B cell (primary cell): ENCODE data around the gene TUNAR. TPM values are rescaled to one million over a fixed set of nuclear protein-coding genes. Genes with fewer than 3 reads are reported as not detected.

Experiments used
- ATAC-seq: fragments of 200-7000 bp; cut with Tn5 transposase; one replicate; pipeline ENCODE4 v1.10.0; 2021; ENCODE audit warnings: low read depth, mild to moderate bottlenecking, moderate number of reproducible peaks, moderate library complexity
- CTCF ChIA-PET: fragments of 350-600 bp; sonication (Branson Sonifier 250); formaldehyde crosslinking; loops from one replicate; lab custom pipeline; 2021; ENCODE audit warnings: antibody characterized with exemption, inconsistent platforms; lab: Charles Lee
- POLR2A ChIA-PET: fragments of 350-600 bp; sonication (Branson Sonifier 250); formaldehyde crosslinking; loops from one replicate; lab custom pipeline; 2021; ENCODE audit warnings: antibody characterized with exemption; lab: Charles Lee
- DNase-seq: peaks from one replicate; pipeline ENCODE4 v3.0.0; 2013
- H2AFZ ChIP-seq: 2 replicates; pipeline ENCODE4 v1.6.1; 2012; ENCODE audit warnings: mild to moderate bottlenecking, low read depth, low read length; ENCODE audit not compliant: insufficient read depth, poor library complexity, severe bottlenecking
- H3K27ac ChIP-seq, 2 donors: 1 replicate in 1 of 2; 2 replicates in 1 of 2; pipeline ENCODE4 v1.5.1; 2012 to 2013; ENCODE audit warnings: low read length in 2 of 2, mild to moderate bottlenecking in 2 of 2, moderate library complexity in 1 of 2
- H3K27me3 ChIP-seq, 4 experiments: fragments of 200-600 bp in 1 of 4; sonication (generic) in 1 of 4; replicated peaks in 1 of 4; 1 replicate in 2 of 4; 2 replicates in 2 of 4; pipeline versions ENCODE4 v1.6.1 to v1.7.0; 2013 to 2016; ENCODE audit warnings: low read length in 3 of 4, mild to moderate bottlenecking in 2 of 4, mixed read lengths in 1 of 4, moderate library complexity in 1 of 4; ENCODE audit not compliant: insufficient read depth in 4 of 4, control insufficient read depth in 3 of 4; ENCODE audit errors: control extremely low read depth in 1 of 4
- H3K36me3 ChIP-seq, 2 experiments: replicated peaks in 1 of 2; 1 replicate in 1 of 2; 2 replicates in 1 of 2; pipeline versions ENCODE4 v1.6.1 to v1.7.1; 2013; ENCODE audit warnings: low read length in 1 of 2; ENCODE audit not compliant: insufficient read depth in 2 of 2, control insufficient read depth in 1 of 2; ENCODE audit errors: control extremely low read depth in 1 of 2, extremely low read depth in 1 of 2
- H3K4me1 ChIP-seq, 2 donors: fragments of 200-600 bp in 1 of 2; sonication (generic) in 1 of 2; 1 replicate in 1 of 2; 2 replicates in 1 of 2; pipeline versions ENCODE4 v1.5.1 to v1.6.1; 2013 to 2017; ENCODE audit warnings: low read length in 2 of 2; ENCODE audit not compliant: control insufficient read depth in 2 of 2, insufficient read depth in 2 of 2
- H3K4me2 ChIP-seq: replicated peaks from 2 replicates; pipeline ENCODE3; 2012; ENCODE audit warnings: mild to moderate bottlenecking, low read depth, low read length; ENCODE audit not compliant: poor library complexity, severe bottlenecking
- H3K4me3 ChIP-seq, 5 experiments: fragments of 200-600 bp in 1 of 5; sonication (generic) in 1 of 5; 1 replicate in 3 of 5; 2 replicates in 2 of 5; pipeline versions ENCODE4 v1.5.1 to v1.7.0; 2011 to 2016; ENCODE audit warnings: low read length in 4 of 5, mild to moderate bottlenecking in 4 of 5, low read depth in 2 of 5, control low read depth in 1 of 5, moderate library complexity in 1 of 5; ENCODE audit not compliant: insufficient read depth in 1 of 5; ENCODE audit errors: control extremely low read depth in 1 of 5, extremely low read depth in 1 of 5
- H3K79me2 ChIP-seq: fragments of 200-600 bp; sonication (generic); one replicate; pipeline ENCODE4 v1.6.0; 2016; ENCODE audit warnings: low read length; ENCODE audit not compliant: control insufficient read depth, insufficient read depth
- H3K9ac ChIP-seq: fragments of 200-600 bp; sonication (generic); 2 replicates; pipeline ENCODE4 v1.6.1; 2017; ENCODE audit warnings: mild to moderate bottlenecking, low read length, moderate library complexity
- H3K9me3 ChIP-seq, 3 donors: one replicate each; pipeline versions ENCODE4 v1.6.1 to v1.7.1; 2013; ENCODE audit warnings: low read length in 2 of 3; ENCODE audit not compliant: control insufficient read depth in 2 of 3, insufficient read depth in 1 of 3; ENCODE audit errors: control extremely low read depth in 1 of 3
- H4K20me1 ChIP-seq: 2 replicates; pipeline ENCODE4 v1.6.0; 2012; ENCODE audit warnings: mild to moderate bottlenecking, low read length; ENCODE audit not compliant: insufficient read depth, control insufficient read depth, poor library complexity, severe bottlenecking
- H3K27ac Mint-ChIP-seq: one replicate; pipeline ENCODE4 v1.8.0; 2021; ENCODE audit warnings: mixed read lengths
- H3K27me3 Mint-ChIP-seq: one replicate; pipeline ENCODE4 v1.8.0; 2021; ENCODE audit warnings: mixed read lengths
- H3K4me1 Mint-ChIP-seq: one replicate; pipeline ENCODE4 v1.8.0; 2021; ENCODE audit warnings: mixed read lengths
- H3K4me3 Mint-ChIP-seq: one replicate; pipeline ENCODE4 v1.8.0; 2021; ENCODE audit warnings: mixed read lengths
- H3K9me3 Mint-ChIP-seq: one replicate; pipeline ENCODE4 v1.8.0; 2022; ENCODE audit warnings: mixed read lengths; ENCODE audit not compliant: insufficient read depth
- EZH2 ChIP-seq: IDR thresholded peaks from 2 replicates; pipeline ENCODE4 v1.6.1; 2012; ENCODE audit warnings: borderline replicate concordance, low read depth, mild to moderate bottlenecking, moderate library complexity, low read length; ENCODE audit not compliant: insufficient read depth, poor library complexity, severe bottlenecking
- WGBS: methylation state at CpG from one replicate; pipeline ENCODE4 v1.1.5; 2013; ENCODE audit warnings: missing lambda C conversion rate; ENCODE audit not compliant: insufficient coverage; 5-methylcytosine and 5-hydroxymethylcytosine counted together
- intact Hi-C: fragments of 100-400 bp; cut with micrococcal nuclease; formaldehyde crosslinking; loops from one replicate; pipeline ENCODE4 v1.10.0; 2022
- polyA plus RNA-seq: library from polyadenylated mRNA; depleted of rRNA; stranded (reverse); fragments of >200 nt; gene quantifications from 2 replicates; pipeline ENCODE4 v1.2.3, GENCODE V29; 2012
- total RNA-seq, 2 donors: library from RNA; stranded (reverse); fragments of 120-200 nt in 1 of 2; gene quantifications; 1 replicate in 1 of 2; 2 replicates in 1 of 2; pipeline versions ENCODE4 v1.2.3 to v1.2.4, GENCODE V29; 2013 to 2022
- TF ChIP-seq, protein P1 (sequence below): fragments of 200-600 bp; IDR thresholded peaks from one replicate; pipeline ENCODE4 v1.8.0; 2022; ENCODE audit warnings: antibody characterized with exemption, mild to moderate bottlenecking

Gene TUNAR
- total and polyA plus RNA-seq, 2 donors (not counting 1 experiment from before 2014, with no cell fraction given) = 0.48 to 0.81 TPM

- intact Hi-C loops = no loop called here
- WGBS = no CpG with 5 or more reads among the region's 1 CpG
- Histone ChIP-seq H3K9me3 (peaks cover 0 to 1% (median 0%) of the 10 kb centered on the region in 3 donors), H3K4me1 (peaks cover 0 to 6% of the 10 kb centered on the region in 2 donors), H3K79me2 (no peaks in the 10 kb centered on the region), H3K27ac (no peak overlapping the region), H3K4me3 (no peak overlapping the region), H3K27me3 (no peaks in the 10 kb centered on the region), H3K4me2 (no peak overlapping the region), H4K20me1 (no peaks in the 10 kb centered on the region), H3K36me3 (no peaks in the 10 kb centered on the region), H3K9ac (no peak overlapping the region), H2AFZ (no peak overlapping the region)
- Mint-ChIP-seq H3K27me3 (no peaks in the 10 kb centered on the region), H3K9me3 (peaks cover 1% of the 10 kb centered on the region), H3K4me3 (no peak overlapping the region), H3K4me1 (peaks cover 2% of the 10 kb centered on the region), H3K27ac (no peak overlapping the region)
- ChIA-PET POLR2A (no interaction called here), CTCF (no interaction called here)
- DNase-seq (no peak), ATAC-seq (no peak)
- TF ChIP-seq, protein P1, sequence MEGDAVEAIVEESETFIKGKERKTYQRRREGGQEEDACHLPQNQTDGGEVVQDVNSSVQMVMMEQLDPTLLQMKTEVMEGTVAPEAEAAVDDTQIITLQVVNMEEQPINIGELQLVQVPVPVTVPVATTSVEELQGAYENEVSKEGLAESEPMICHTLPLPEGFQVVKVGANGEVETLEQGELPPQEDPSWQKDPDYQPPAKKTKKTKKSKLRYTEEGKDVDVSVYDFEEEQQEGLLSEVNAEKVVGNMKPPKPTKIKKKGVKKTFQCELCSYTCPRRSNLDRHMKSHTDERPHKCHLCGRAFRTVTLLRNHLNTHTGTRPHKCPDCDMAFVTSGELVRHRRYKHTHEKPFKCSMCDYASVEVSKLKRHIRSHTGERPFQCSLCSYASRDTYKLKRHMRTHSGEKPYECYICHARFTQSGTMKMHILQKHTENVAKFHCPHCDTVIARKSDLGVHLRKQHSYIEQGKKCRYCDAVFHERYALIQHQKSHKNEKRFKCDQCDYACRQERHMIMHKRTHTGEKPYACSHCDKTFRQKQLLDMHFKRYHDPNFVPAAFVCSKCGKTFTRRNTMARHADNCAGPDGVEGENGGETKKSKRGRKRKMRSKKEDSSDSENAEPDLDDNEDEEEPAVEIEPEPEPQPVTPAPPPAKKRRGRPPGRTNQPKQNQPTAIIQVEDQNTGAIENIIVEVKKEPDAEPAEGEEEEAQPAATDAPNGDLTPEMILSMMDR = no peak
- TF ChIP-seq EZH2 = no peak
These were observed 35.0 kb upstream of the TUNAR start for GRCh38 chr14:95841668-95842067.

- Histone ChIP-seq H3K27ac (no peak overlapping the region), H3K36me3 (no peaks in the 10 kb centered on the region), H3K27me3 (peaks cover 0 to 3% (median 1%) of the 10 kb centered on the region in 4 experiments), H3K4me1 (peaks cover 0 to 6% of the 10 kb centered on the region in 2 donors), H3K9ac (no peak overlapping the region), H3K4me3 (no peak overlapping the region), H3K79me2 (no peaks in the 10 kb centered on the region), H3K9me3 (peaks cover 0 to 1% (median 0%) of the 10 kb centered on the region in 3 donors), H3K4me2 (no peak overlapping the region), H2AFZ (no peak overlapping the region), H4K20me1 (no peaks in the 10 kb centered on the region)
- WGBS = 78% methylated on average over 1 of the region's 3 CpGs
- TF ChIP-seq, protein P1 = no peak
- TF ChIP-seq EZH2 = no peak
- Mint-ChIP-seq H3K27ac (no peak overlapping the region), H3K4me1 (peaks cover 2% of the 10 kb centered on the region), H3K9me3 (no peaks in the 10 kb centered on the region), H3K4me3 (no peak overlapping the region), H3K27me3 (peaks cover 16% of the 10 kb centered on the region)
- ATAC-seq (no peak), DNase-seq (no peak)
- intact Hi-C loops = no loop called here
- ChIA-PET CTCF (interaction anchor here (0.9 to 1.7 kb wide), 2 partner anchors 12 to 76 kb away, joined by 3 to 4 read pairs; no protein-coding TSS in a partner anchor), POLR2A (no interaction called here)
These were observed 26.9 kb upstream of the TUNAR start for GRCh38 chr14:95849761-95850160.
